ENCODE data around the gene GPR55. TPM values are rescaled to one million over a fixed set of nuclear protein-coding genes. Genes with fewer than 3 reads are reported as not detected.

Gene GPR55
- total RNA-seq, 1 experiment from 2014 or later = not detected

GRCh38 chr2:230964136-230964730, 39.2 kb upstream of the GPR55 start:
- Histone ChIP-seq H3K9ac (ENCODE audit: extremely low read depth, insufficient read length, low read length) (no peak overlapping the region), H3K4me1 (ENCODE audit: insufficient read depth, low read length) (no peaks in the 10 kb centered on the region), H4K91ac (ENCODE audit: insufficient read length, low read depth, low read length) (no peak overlapping the region), H3K23ac (ENCODE audit: insufficient read length, low read depth, low read length) (no peak overlapping the region), H3K56ac (ENCODE audit: insufficient read length, low read depth, low read length) (no peak overlapping the region), H2AFZ (ENCODE audit: low read length) (no peak overlapping the region), H3K4ac (ENCODE audit: low read depth, low read length) (no peak overlapping the region), H3K14ac (ENCODE audit: insufficient read depth, low read length) (no peak overlapping the region), H2BK120ac (ENCODE audit: low read depth, low read length, poor library complexity, severe bottlenecking) (no peak overlapping the region), H3K9me3 (ENCODE audit: control insufficient read depth, low read depth, low read length) (no peaks in the 10 kb centered on the region), H4K5ac (ENCODE audit: insufficient read length, low read depth, low read length) (no peak overlapping the region), H4K8ac (replicated peaks; ENCODE audit: insufficient read length, low read depth, low read length) (no peak overlapping the region), H3K18ac (ENCODE audit: insufficient read length, low read depth, low read length) (no peak overlapping the region), H3K79me2 (ENCODE audit: insufficient read depth, low read length) (no peaks in the 10 kb centered on the region), H2AK5ac (ENCODE audit: insufficient read length, low read length) (no peak overlapping the region), H3K27ac (ENCODE audit: insufficient read length, low read depth, low read length) (no peak overlapping the region), H3T11ph (ENCODE audit: low read length) (no peak overlapping the region), H2BK5ac (ENCODE audit: insufficient read length, low read length) (no peak overlapping the region), H3K4me2 (ENCODE audit: insufficient read depth, insufficient read length, low read length) (no peak overlapping the region), H3K79me1 (ENCODE audit: insufficient read depth, low read depth, low read length, poor library complexity, severe bottlenecking) (no peaks in the 10 kb centered on the region), H2BK15ac (ENCODE audit: low read depth, low read length) (no peak overlapping the region), H3K23me2 (ENCODE audit: insufficient read length, low read depth, low read length, poor library complexity, severe bottlenecking) (no peaks in the 10 kb centered on the region), H4K20me1 (ENCODE audit: control insufficient read depth, insufficient read depth, insufficient read length) (no peaks in the 10 kb centered on the region), H3K27me3 (ENCODE audit: insufficient read depth, low read length) (no peaks in the 10 kb centered on the region), H2BK20ac (ENCODE audit: low read depth, low read length, poor library complexity, severe bottlenecking) (no peak overlapping the region), H2BK12ac (ENCODE audit: insufficient read length, low read depth, low read length) (no peak overlapping the region)
- Mint-ChIP-seq H3K36me3 (ENCODE audit: insufficient read depth in 1 of 3, low read depth in 3 of 3) (peaks cover 0 to 17% (median 0%) of the 10 kb centered on the region in 3 experiments; a peak in 2 of 7 replicates), H3K9me3 (peaks cover 5 to 10% of the 10 kb centered on the region in 2 experiments; a peak in 4 of 5 replicates), H3K4me1 (peaks cover 0 to 6% of the 10 kb centered on the region in 2 experiments; a peak in 1 of 4 replicates), H3K27me3 (ENCODE audit: low read depth) (peaks cover 8% of the 10 kb centered on the region), H3K27ac (no peak overlapping the region; a peak in 1 of 7 replicates), H3K4me3 (no peak overlapping the region)
- TF ChIP-seq, protein P1, sequence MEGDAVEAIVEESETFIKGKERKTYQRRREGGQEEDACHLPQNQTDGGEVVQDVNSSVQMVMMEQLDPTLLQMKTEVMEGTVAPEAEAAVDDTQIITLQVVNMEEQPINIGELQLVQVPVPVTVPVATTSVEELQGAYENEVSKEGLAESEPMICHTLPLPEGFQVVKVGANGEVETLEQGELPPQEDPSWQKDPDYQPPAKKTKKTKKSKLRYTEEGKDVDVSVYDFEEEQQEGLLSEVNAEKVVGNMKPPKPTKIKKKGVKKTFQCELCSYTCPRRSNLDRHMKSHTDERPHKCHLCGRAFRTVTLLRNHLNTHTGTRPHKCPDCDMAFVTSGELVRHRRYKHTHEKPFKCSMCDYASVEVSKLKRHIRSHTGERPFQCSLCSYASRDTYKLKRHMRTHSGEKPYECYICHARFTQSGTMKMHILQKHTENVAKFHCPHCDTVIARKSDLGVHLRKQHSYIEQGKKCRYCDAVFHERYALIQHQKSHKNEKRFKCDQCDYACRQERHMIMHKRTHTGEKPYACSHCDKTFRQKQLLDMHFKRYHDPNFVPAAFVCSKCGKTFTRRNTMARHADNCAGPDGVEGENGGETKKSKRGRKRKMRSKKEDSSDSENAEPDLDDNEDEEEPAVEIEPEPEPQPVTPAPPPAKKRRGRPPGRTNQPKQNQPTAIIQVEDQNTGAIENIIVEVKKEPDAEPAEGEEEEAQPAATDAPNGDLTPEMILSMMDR (conservative IDR thresholded peaks at IDR 0.05) = no peak
- no peak for DNase-seq
- no CpG with 5 or more reads among the region's 36 CpGs for WGBS (ENCODE audit: extremely low coverage, insufficient read length, low lambda C conversion rate)
